DOHH2 (cell line): ENCODE results near the gene NPC2.

Experiments
- EZH2phosphoT487 ChIP-seq: fragments of 200-600 bp; sonication (generic); IDR thresholded peaks from 2 replicates; pipeline ENCODE4 v1.6.1; 2017; ENCODE audit warnings: borderline replicate concordance, mild to moderate bottlenecking, antibody characterized with exemption, low read length, moderate library complexity, mixed read lengths
- TF ChIP-seq, protein P1 (sequence below): fragments of 200-600 bp; sonication (generic); IDR thresholded peaks from one replicate; pipeline ENCODE4 v1.5.1; 2014; ENCODE audit warnings: antibody characterized with exemption, mild to moderate bottlenecking, low read depth, low read length; ENCODE audit not compliant: poor library complexity, severe bottlenecking

DNA sequence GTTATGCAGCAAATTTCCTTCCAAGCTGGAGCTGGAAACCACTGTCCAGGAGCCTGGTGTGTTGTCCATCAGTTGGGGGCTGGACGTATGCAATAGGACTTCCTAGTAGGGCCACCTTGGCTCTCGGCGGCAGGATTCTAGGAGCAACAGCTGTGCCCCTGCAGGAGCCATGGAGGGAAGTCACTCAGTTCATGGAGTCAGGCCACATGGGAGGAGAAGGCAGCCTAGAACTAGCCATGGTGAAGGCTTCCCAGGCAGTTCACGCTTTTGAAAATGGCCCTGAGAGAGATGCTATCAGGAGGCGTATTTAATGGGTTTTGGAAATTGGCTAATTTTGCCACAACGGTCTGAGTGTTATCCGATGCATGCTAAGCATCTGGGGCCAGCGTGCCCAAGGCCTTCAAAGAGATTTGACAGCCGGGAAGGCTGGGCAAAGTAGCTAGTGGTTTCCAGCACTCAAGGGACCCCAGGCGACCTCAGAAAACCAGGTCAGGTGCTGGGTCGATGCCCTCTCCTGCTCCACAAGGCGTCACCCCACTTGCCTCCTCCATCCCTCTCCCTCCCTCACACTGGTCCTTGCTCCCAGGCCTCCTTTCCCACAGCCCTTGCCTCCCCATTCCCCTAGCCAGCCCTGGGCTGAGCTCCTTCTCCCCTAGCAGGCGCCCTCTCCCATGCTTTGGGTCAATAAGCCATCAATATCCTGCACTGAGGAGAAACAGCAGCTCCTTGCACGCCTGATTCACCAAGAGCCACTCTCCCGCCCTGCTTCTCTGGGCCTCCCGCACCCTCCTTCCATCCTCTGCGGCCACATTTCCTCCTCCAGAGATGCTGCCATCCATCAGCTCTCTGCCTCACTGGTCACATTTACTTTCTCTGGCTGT, 36.2 kb downstream of the NPC2 start:
- no peak for TF ChIP-seq EZH2phosphoT487
- TF ChIP-seq, protein P1, sequence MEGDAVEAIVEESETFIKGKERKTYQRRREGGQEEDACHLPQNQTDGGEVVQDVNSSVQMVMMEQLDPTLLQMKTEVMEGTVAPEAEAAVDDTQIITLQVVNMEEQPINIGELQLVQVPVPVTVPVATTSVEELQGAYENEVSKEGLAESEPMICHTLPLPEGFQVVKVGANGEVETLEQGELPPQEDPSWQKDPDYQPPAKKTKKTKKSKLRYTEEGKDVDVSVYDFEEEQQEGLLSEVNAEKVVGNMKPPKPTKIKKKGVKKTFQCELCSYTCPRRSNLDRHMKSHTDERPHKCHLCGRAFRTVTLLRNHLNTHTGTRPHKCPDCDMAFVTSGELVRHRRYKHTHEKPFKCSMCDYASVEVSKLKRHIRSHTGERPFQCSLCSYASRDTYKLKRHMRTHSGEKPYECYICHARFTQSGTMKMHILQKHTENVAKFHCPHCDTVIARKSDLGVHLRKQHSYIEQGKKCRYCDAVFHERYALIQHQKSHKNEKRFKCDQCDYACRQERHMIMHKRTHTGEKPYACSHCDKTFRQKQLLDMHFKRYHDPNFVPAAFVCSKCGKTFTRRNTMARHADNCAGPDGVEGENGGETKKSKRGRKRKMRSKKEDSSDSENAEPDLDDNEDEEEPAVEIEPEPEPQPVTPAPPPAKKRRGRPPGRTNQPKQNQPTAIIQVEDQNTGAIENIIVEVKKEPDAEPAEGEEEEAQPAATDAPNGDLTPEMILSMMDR: no peak
